A549 (cell line): ENCODE results near the gene RIMS1.

Experiments used
- CHD2 ChIP-seq: fragments of 150-350 bp; IDR thresholded peaks from 2 replicates; pipeline ENCODE4 v1.6.1; 2014; ENCODE audit warnings: low read length; ENCODE audit not compliant: partially characterized antibody
- EHMT2 ChIP-seq: fragments of 200-600 bp; sonication (generic); IDR thresholded peaks from 2 replicates; pipeline ENCODE4 v1.6.1; 2016; ENCODE audit warnings: antibody characterized with exemption, low read depth, mild to moderate bottlenecking, moderate library complexity
- HOXA7 ChIP-seq: fragments of 250-450 bp; sonication (Bioruptor Pico); IDR thresholded peaks from 2 replicates; pipeline ENCODE4 v1.5.0; 2020; ENCODE audit warnings: mild to moderate bottlenecking, moderate library complexity
- MAFK ChIP-seq: fragments of 450-650 bp; IDR thresholded peaks from 2 replicates; pipeline ENCODE4 v1.6.1; 2014; ENCODE audit not compliant: partially characterized antibody
- MAZ ChIP-seq: fragments of 150-350 bp; IDR thresholded peaks from 2 replicates; pipeline ENCODE4 v1.6.1; 2014; ENCODE audit warnings: antibody characterized with exemption, low read depth, low read length, borderline replicate concordance
- POLR2A ChIP-seq: IDR thresholded peaks from 2 replicates; pipeline ENCODE4 v1.6.1; 2012; ENCODE audit warnings: mild to moderate bottlenecking, low read length
- RAD21 ChIP-seq, 2 experiments: fragments of >200 bp in 1 of 2; sonication (Bioruptor Twin) in 1 of 2; formaldehyde crosslinking in 1 of 2; IDR thresholded peaks in 1 of 2; conservative IDR thresholded peaks in 1 of 2; 2 replicates in 1 of 2; 3 replicates in 1 of 2; pipeline ENCODE4 v1.6.1; 2012 to 2018; ENCODE audit warnings: inconsistent platforms in 1 of 2
- RARB ChIP-seq: fragments of 250-450 bp; sonication (Bioruptor Pico); IDR thresholded peaks from 2 replicates; pipeline ENCODE4 v1.8.0; 2021; ENCODE audit warnings: mild to moderate bottlenecking, moderate library complexity
- RFX5 ChIP-seq: fragments of 450-650 bp; IDR thresholded peaks from 2 replicates; pipeline ENCODE4 v1.7.1; 2014; ENCODE audit warnings: antibody characterized with exemption, mild to moderate bottlenecking, moderate library complexity
- TF ChIP-seq, protein P1 (sequence below): fragments of 450-650 bp; IDR thresholded peaks from 2 replicates; pipeline ENCODE4 v1.6.1; 2014; ENCODE audit warnings: antibody characterized with exemption
- TF ChIP-seq, protein P2 (sequence below): fragments of >200 bp; sonication (Bioruptor Twin); formaldehyde crosslinking; IDR thresholded peaks from 3 replicates; pipeline ENCODE4 v1.5.1; 2016
- TF ChIP-seq, protein P3 (sequence below): IDR thresholded peaks from 2 replicates; pipeline ENCODE4 v1.6.1; 2012

DNA sequence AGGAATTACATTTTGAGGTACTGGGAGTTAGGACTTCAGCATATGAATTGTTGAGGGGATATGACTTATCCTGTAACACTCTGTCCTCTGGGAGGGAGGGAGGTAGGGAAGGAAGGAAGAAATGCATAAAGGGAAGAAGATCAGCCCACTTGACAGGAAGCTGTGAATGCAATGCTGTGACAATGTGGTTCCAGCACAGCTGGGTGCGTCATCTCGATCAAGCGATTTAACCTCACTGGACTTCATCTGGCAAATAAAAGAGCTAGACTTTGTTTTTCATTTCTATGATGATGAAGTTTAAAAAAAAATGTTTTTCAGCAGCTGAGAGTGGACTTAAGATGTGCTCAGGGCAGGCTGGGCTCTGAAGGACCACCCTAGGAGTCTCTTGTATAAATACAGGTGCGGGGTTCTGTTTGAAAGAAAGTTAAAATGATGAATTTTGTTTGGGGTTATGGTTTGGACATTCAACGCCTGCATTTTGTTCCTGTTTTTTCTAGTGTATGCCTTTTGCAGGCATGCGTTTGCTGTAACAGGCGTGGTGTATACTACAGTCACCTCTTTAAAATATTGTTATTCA is 178.1 kb downstream of the RIMS1 start:
- no peak for TF ChIP-seq RFX5
- TF ChIP-seq, protein P1, sequence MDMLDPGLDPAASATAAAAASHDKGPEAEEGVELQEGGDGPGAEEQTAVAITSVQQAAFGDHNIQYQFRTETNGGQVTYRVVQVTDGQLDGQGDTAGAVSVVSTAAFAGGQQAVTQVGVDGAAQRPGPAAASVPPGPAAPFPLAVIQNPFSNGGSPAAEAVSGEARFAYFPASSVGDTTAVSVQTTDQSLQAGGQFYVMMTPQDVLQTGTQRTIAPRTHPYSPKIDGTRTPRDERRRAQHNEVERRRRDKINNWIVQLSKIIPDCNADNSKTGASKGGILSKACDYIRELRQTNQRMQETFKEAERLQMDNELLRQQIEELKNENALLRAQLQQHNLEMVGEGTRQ = no peak
- no peak for TF ChIP-seq MAFK
- no peak for TF ChIP-seq POLR2A
- TF ChIP-seq, protein P2, sequence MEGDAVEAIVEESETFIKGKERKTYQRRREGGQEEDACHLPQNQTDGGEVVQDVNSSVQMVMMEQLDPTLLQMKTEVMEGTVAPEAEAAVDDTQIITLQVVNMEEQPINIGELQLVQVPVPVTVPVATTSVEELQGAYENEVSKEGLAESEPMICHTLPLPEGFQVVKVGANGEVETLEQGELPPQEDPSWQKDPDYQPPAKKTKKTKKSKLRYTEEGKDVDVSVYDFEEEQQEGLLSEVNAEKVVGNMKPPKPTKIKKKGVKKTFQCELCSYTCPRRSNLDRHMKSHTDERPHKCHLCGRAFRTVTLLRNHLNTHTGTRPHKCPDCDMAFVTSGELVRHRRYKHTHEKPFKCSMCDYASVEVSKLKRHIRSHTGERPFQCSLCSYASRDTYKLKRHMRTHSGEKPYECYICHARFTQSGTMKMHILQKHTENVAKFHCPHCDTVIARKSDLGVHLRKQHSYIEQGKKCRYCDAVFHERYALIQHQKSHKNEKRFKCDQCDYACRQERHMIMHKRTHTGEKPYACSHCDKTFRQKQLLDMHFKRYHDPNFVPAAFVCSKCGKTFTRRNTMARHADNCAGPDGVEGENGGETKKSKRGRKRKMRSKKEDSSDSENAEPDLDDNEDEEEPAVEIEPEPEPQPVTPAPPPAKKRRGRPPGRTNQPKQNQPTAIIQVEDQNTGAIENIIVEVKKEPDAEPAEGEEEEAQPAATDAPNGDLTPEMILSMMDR = no peak
- no peak for TF ChIP-seq CHD2
- TF ChIP-seq RARB (CRISPR knock-in tag) = no peak
- TF ChIP-seq EHMT2 = no peak
- no peak for TF ChIP-seq RAD21 (conservative IDR thresholded peaks at IDR 0.05 in 1 of 2, IDR thresholded peaks at IDR 0.05 in 1 of 2)
- no peak for TF ChIP-seq HOXA7 (CRISPR knock-in tag)
- no peak for TF ChIP-seq MAZ
- TF ChIP-seq, protein P3, sequence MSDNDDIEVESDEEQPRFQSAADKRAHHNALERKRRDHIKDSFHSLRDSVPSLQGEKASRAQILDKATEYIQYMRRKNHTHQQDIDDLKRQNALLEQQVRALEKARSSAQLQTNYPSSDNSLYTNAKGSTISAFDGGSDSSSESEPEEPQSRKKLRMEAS = no peak
